ENCODE data around the gene CELF2. TPM values are rescaled to one million over a fixed set of nuclear protein-coding genes. Genes with fewer than 3 reads are reported as not detected.

Gene CELF2
- total RNA-seq, 2 donors from 2014 or later = 63.2 to 69.4 TPM

DNA sequence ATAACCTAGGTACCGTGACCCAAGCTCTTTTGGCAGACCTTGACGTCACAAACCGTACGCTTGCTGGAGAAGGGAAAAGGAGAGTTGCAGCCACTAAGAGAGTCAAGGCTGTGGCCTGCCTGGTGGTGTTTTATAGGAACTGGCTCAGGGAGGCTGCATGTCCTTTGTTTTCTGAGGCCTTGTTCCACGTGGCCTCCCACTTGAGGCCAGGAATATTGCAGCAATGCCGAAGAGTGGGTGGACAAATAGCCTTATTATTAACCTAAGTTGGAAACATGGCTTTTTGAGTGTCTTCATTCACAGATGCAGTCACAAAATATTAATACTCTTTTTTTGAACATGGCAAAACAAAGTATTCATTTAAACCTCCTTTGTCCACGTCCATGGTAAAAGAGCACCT, 178.0 kb downstream of the CELF2 start:
- H3K4me1 ChIP-seq = peaks cover 0 to 74% of the 10 kb centered on the region in 2 donors
- TF ChIP-seq, protein P1, sequence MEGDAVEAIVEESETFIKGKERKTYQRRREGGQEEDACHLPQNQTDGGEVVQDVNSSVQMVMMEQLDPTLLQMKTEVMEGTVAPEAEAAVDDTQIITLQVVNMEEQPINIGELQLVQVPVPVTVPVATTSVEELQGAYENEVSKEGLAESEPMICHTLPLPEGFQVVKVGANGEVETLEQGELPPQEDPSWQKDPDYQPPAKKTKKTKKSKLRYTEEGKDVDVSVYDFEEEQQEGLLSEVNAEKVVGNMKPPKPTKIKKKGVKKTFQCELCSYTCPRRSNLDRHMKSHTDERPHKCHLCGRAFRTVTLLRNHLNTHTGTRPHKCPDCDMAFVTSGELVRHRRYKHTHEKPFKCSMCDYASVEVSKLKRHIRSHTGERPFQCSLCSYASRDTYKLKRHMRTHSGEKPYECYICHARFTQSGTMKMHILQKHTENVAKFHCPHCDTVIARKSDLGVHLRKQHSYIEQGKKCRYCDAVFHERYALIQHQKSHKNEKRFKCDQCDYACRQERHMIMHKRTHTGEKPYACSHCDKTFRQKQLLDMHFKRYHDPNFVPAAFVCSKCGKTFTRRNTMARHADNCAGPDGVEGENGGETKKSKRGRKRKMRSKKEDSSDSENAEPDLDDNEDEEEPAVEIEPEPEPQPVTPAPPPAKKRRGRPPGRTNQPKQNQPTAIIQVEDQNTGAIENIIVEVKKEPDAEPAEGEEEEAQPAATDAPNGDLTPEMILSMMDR (IDR thresholded peaks at IDR 0.05) = no peak
- H3K27me3 ChIP-seq = no peaks in the 10 kb centered on the region
- H3K36me3 ChIP-seq = no peaks in the 10 kb centered on the region
- H3K9me3 ChIP-seq = no peaks in the 10 kb centered on the region
- H3K27ac ChIP-seq = peak overlapping the region; percentile 49 to 67
- H3K4me3 ChIP-seq = no peak overlapping the region
- no peak for DNase-seq (ENCODE audit: low spot score)

DNA sequence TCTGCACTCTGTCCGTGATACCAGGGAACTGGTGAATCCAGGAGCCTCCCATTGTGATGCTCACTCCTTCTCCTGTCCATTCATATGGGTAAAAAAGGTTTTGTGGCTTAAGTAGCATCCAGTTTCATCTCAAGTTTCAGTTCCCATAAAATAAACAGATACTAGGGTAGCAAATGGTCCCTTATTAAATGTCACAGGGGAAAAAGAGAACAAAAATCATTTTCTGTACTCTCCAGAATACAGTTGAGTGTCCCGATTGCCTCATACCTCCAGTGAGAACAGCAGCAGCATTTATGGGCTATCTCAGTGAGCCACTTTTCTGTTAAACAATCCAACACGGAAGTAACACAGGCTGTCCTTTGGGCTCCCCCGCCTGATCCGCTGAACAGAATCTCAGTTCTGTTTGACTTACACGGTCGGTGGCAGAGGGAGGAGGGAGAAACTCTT, 179.6 kb downstream of the CELF2 start:
- Histone ChIP-seq H3K36me3 (no peaks in the 10 kb centered on the region), H3K27ac (peak overlapping the region; percentile 22 to 48), H3K4me3 (no peak overlapping the region), H3K9me3 (peaks cover 0 to 5% of the 10 kb centered on the region in 2 donors), H3K4me1 (peaks cover 0 to 58% of the 10 kb centered on the region in 2 donors), H3K27me3 (no peaks in the 10 kb centered on the region)
- TF ChIP-seq, protein P1 (IDR thresholded peaks at IDR 0.05) = no peak
- peak; percentile 80 for DNase-seq (ENCODE audit: low spot score)

DNA sequence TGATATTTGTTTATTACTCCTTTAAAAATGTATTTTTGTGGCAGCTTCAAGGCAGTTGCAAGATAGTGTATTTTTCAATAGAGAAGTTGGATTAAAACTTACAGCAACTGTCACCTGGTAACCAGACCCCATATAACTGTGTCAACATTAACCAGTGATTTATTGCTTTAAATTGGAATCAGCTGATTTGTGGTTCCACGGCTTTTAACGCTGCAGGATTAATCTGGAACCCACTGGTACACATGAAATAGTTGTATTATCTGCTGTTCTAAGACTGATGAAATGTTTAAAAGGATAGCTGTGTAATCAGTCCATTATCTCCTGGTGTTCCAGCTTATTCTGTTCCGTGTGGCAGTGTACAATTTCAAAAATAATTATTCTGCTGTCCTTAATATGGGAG, 180.2 kb downstream of the CELF2 start:
- TF ChIP-seq, protein P1 (IDR thresholded peaks at IDR 0.05) = no peak
- Histone ChIP-seq H3K27me3 (no peaks in the 10 kb centered on the region), H3K9me3 (peaks cover 0 to 5% of the 10 kb centered on the region in 2 donors), H3K36me3 (no peaks in the 10 kb centered on the region), H3K4me3 (no peak overlapping the region), H3K27ac (peak overlapping the region; percentile 22 to 48), H3K4me1 (peaks cover 0 to 53% of the 10 kb centered on the region in 2 donors)
- DNase-seq (ENCODE audit: low spot score) = no peak

DNA sequence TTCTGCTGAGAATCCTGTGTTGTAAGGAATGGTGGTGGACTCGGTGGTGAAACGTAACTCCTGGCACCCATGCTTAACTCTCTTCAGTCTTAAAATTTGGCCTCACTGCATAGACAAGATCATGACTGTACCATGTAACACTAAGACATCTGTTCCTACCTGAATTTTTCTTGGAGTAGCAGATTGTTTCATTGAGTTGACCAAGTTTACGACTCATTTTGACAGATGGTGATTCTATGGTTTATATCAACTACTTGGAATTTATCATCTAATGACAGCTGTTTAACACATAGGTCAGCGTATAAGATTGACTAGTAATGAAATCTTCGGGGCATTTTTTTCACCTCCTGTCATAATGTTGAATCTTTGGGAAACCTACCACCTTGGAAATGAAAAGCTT, 184.2 kb downstream of the CELF2 start:
- Histone ChIP-seq H3K4me3 (no peak overlapping the region), H3K4me1 (peaks cover 0 to 28% of the 10 kb centered on the region in 2 donors), H3K9me3 (peaks cover 0 to 5% of the 10 kb centered on the region in 2 donors), H3K36me3 (peaks cover 8% of the 10 kb centered on the region), H3K27ac (no peak overlapping the region), H3K27me3 (no peaks in the 10 kb centered on the region)
- TF ChIP-seq, protein P1 (IDR thresholded peaks at IDR 0.05) = no peak
- no peak for DNase-seq (ENCODE audit: low spot score)

DNA sequence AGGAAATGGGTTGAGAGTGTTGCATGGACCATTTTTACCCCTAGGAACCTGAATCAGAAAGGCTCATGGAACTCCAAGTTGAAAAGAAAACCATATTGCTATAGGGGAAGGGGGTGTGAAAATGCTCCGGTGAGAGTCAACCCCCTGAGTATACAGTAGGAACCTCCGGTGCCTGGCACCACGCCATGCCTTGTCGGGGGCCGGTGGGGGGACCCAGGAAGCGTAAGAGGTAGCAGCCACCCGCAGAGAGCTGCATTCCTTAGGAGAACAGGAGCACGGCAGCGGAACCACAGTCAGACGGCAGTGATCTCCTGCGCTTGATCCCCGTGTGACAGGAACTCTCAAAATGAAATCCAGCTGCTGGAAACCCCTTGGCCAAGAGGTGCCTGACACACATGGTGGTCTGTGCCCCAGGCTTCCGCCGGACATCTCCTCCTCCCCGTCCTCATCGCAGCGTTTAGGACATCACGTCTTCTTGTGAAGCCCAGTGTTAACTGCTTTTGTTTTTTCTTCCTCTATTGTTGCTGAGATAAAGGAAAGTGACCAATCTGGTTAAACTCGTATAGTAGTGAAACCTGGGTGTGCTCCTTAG, 186.8 kb downstream of the CELF2 start:
- DNase-seq (ENCODE audit: low spot score) = no peak
- H3K4me1 ChIP-seq = peaks cover 0 to 10% of the 10 kb centered on the region in 2 donors
- peaks cover 0 to 5% of the 10 kb centered on the region in 2 donors for H3K9me3 ChIP-seq
- no peak overlapping the region for H3K27ac ChIP-seq
- H3K4me3 ChIP-seq = no peak overlapping the region
- TF ChIP-seq, protein P1 (IDR thresholded peaks at IDR 0.05) = no peak
- no peaks in the 10 kb centered on the region for H3K27me3 ChIP-seq
- H3K36me3 ChIP-seq = peaks cover 8% of the 10 kb centered on the region
